HS-5 (cell line): Measurements from ENCODE around the gene FAM177B.

Source experiments
- DNase-seq: peaks from one replicate; pipeline ENCODE4 v3.0.0-alpha.2; 2012; ENCODE audit warnings: low read depth

The FAM177B gene

GRCh38 chr1:222736972-222737371, at the start of gene FAM177B:
FAM177B (plus strand) TSS chr1:222737202; CDS start chr1:222746546, 9,344 bp downstream.
- DNase-seq, result no peak

- no peak for DNase-seq
These were observed 46.0 kb upstream of the FAM177B start for GRCh38 chr1:222691016-222691415.

- no peak for DNase-seq
These were observed 42.1 kb upstream of the FAM177B start for GRCh38 chr1:222694927-222695326.

- no peak for DNase-seq
These were observed 40.3 kb upstream of the FAM177B start for GRCh38 chr1:222696741-222697140.

- no peak for DNase-seq
These were observed 39.8 kb upstream of the FAM177B start for GRCh38 chr1:222697203-222697602.

- no peak for DNase-seq
These were observed 39.2 kb upstream of the FAM177B start for GRCh38 chr1:222697826-222698225.

- DNase-seq, result no peak
These were observed 34.8 kb upstream of the FAM177B start for GRCh38 chr1:222702210-222702609.

GRCh38 chr1:222704260-222704659, 32.7 kb upstream of the FAM177B start:
- DNase-seq, result no peak

GRCh38 chr1:222706815-222707214, 30.2 kb upstream of the FAM177B start:
- no peak for DNase-seq

GRCh38 chr1:222709700-222710153, 27.3 kb upstream of the FAM177B start:
- DNase-seq, result no peak

- peak; percentile 62 for DNase-seq
These were observed 25.4 kb upstream of the FAM177B start for GRCh38 chr1:222711319-222712252.

GRCh38 chr1:222712253-222713090, 24.5 kb upstream of the FAM177B start, which contains the start of the genes AIDA and BROX:
AIDA (minus strand) TSS chr1:222712491; CDS start chr1:222712317, 174 bp downstream.
BROX (plus strand) TSS chr1:222712564; CDS start chr1:222715700, 3,136 bp downstream.
- peak; percentile 67 for DNase-seq

GRCh38 chr1:222713091-222713961, 23.7 kb upstream of the FAM177B start:
- peak; percentile 74 for DNase-seq

- no peak for DNase-seq
These were observed 20.6 kb upstream of the FAM177B start for GRCh38 chr1:222716393-222716792.

- no peak for DNase-seq
These were observed 8.3 kb upstream of the FAM177B start for GRCh38 chr1:222728746-222729145.

GRCh38 chr1:222730866-222731265, 6.1 kb upstream of the FAM177B start:
- DNase-seq, result no peak

- DNase-seq, result no peak
These were observed 4.5 kb upstream of the FAM177B start for GRCh38 chr1:222732216-222733159.

- DNase-seq, result no peak
These were observed 2.3 kb upstream of the FAM177B start for GRCh38 chr1:222734740-222735139.

GRCh38 chr1:222736470-222736869, 532 bp upstream of the FAM177B start:
- no peak for DNase-seq

- no peak for DNase-seq
These were observed 2.5 kb downstream of the FAM177B start for GRCh38 chr1:222739465-222739864.
